ENCODE data around the gene MS4A10. TPM values are rescaled to one million over a fixed set of nuclear protein-coding genes. Genes with fewer than 3 reads are reported as not detected.

Gene MS4A10
- total RNA-seq, 2 experiments from 2014 or later = not detected

DNA sequence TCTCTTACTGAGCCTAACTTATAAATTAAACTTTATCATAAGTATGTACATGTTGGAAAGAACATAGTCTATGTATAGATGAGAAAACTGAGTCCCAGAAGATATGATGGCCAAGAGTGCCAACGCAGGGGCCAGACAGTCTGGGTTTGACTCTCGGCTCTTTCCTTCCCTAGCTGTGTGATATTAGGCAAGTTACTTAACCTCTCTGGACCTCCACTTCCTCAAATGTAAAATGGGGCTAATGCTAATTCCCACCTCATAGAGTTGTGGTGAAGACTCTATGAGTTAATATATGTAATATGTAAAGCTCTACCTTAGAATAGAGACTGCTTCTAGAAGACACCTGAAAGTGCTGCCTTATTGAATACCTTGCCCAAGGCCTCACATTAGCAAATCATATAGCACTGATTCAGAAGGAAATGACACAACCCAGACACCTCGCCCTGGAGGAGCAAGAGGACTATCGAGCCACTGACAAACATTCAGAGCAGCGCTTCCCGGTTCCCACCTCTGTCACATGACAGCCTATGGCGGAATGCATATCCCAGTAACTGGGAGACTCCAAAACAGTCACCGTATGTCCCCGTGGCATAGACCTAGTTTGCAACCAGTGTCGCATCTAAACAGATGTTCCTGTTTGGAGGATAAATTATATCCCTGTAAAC, 45.5 kb downstream of the MS4A10 start:
- Mint-ChIP-seq H3K4me1 (ENCODE audit: low read depth) (peaks cover 2% of the 10 kb centered on the region), H3K4me3 (no peak overlapping the region), H3K27me3 (peaks cover 1% of the 10 kb centered on the region), H3K27ac (no peak overlapping the region), H3K9me3 (no peaks in the 10 kb centered on the region), H3K36me3 (ENCODE audit: low read depth) (no peaks in the 10 kb centered on the region)
- ATAC-seq (peak; percentile 28), DNase-seq (no peak)
- ChIA-PET POLR2A (interaction anchor here (0.7 to 1.8 kb wide), 4 partner anchors 10 to 74 kb away, joined by 3 to 4 read pairs (median 3); no protein-coding TSS in a partner anchor), CTCF (interaction anchor here (0.8 to 5.2 kb wide), 45 partner anchors 10 to 565 kb away, joined by 3 to 153 read pairs (median 5); partner anchors contain the start of genes CCDC86, PRPF19, PTGDR2 and TMEM109)
- TF ChIP-seq, protein P1, sequence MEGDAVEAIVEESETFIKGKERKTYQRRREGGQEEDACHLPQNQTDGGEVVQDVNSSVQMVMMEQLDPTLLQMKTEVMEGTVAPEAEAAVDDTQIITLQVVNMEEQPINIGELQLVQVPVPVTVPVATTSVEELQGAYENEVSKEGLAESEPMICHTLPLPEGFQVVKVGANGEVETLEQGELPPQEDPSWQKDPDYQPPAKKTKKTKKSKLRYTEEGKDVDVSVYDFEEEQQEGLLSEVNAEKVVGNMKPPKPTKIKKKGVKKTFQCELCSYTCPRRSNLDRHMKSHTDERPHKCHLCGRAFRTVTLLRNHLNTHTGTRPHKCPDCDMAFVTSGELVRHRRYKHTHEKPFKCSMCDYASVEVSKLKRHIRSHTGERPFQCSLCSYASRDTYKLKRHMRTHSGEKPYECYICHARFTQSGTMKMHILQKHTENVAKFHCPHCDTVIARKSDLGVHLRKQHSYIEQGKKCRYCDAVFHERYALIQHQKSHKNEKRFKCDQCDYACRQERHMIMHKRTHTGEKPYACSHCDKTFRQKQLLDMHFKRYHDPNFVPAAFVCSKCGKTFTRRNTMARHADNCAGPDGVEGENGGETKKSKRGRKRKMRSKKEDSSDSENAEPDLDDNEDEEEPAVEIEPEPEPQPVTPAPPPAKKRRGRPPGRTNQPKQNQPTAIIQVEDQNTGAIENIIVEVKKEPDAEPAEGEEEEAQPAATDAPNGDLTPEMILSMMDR (IDR thresholded peaks at IDR 0.05) = no peak
- intact Hi-C loops (cut with micrococcal nuclease) = loop anchor here (1.0 to 2.0 kb wide), 2 partner anchors 57 to 356 kb away; no protein-coding TSS in a partner anchor

- H3K36me3 Mint-ChIP-seq (ENCODE audit: low read depth) = no peaks in the 10 kb centered on the region
Measured at GRCh38 chr11:60831143-60831500, 46.0 kb downstream of the MS4A10 start.

GRCh38 chr11:60831501-60832079, 46.5 kb downstream of the MS4A10 start:
- peaks cover 1% of the 10 kb centered on the region for H3K27me3 Mint-ChIP-seq
- DNase-seq = no peak
- no peak overlapping the region for H3K27ac Mint-ChIP-seq
- H3K36me3 Mint-ChIP-seq (ENCODE audit: low read depth) = no peaks in the 10 kb centered on the region
- no peak overlapping the region for H3K4me3 Mint-ChIP-seq
- no peaks in the 10 kb centered on the region for H3K9me3 Mint-ChIP-seq
- ChIA-PET POLR2A (interaction anchor here (0.7 to 1.8 kb wide), 5 partner anchors 11 to 73 kb away, joined by 3 to 4 read pairs (median 3); no protein-coding TSS in a partner anchor), CTCF (interaction anchor here (0.6 to 5.2 kb wide), 49 partner anchors 10 to 599 kb away, joined by 3 to 153 read pairs (median 5); partner anchors contain the start of genes CCDC86, PRPF19, PTGDR2 and TMEM109)
- ATAC-seq = no peak
- peaks cover 2% of the 10 kb centered on the region for H3K4me1 Mint-ChIP-seq (ENCODE audit: low read depth)
- TF ChIP-seq, protein P1 (IDR thresholded peaks at IDR 0.05) = no peak
- intact Hi-C loops (cut with micrococcal nuclease) = loop anchor here (1.0 to 2.0 kb wide), 2 partner anchors 56 to 355 kb away; no protein-coding TSS in a partner anchor

More at GRCh38 chr11:60831143-60831500, 46.0 kb downstream of the MS4A10 start:
- peaks cover 1% of the 10 kb centered on the region for H3K27me3 Mint-ChIP-seq
- peaks cover 2% of the 10 kb centered on the region for H3K4me1 Mint-ChIP-seq (ENCODE audit: low read depth)
- no peaks in the 10 kb centered on the region for H3K9me3 Mint-ChIP-seq
- DNase-seq (peak; percentile 90), ATAC-seq (peak; percentile 95)
- no peak overlapping the region for H3K4me3 Mint-ChIP-seq
- POLR2A ChIA-PET = interaction anchor here (0.7 to 1.8 kb wide), 4 partner anchors 11 to 73 kb away, joined by 3 to 4 read pairs (median 3); no protein-coding TSS in a partner anchor
- TF ChIP-seq, protein P1 (IDR thresholded peaks at IDR 0.05) = peak; percentile 91
- intact Hi-C loops (cut with micrococcal nuclease) = loop anchor here (1.0 to 2.0 kb wide), 2 partner anchors 56 to 356 kb away; no protein-coding TSS in a partner anchor
- CTCF ChIA-PET = interaction anchor here (0.6 to 5.2 kb wide), 48 partner anchors 10 to 599 kb away, joined by 3 to 153 read pairs (median 5); partner anchors contain the start of genes CCDC86, PRPF19, PTGDR2 and TMEM109
- H3K27ac Mint-ChIP-seq = no peak overlapping the region

DNA sequence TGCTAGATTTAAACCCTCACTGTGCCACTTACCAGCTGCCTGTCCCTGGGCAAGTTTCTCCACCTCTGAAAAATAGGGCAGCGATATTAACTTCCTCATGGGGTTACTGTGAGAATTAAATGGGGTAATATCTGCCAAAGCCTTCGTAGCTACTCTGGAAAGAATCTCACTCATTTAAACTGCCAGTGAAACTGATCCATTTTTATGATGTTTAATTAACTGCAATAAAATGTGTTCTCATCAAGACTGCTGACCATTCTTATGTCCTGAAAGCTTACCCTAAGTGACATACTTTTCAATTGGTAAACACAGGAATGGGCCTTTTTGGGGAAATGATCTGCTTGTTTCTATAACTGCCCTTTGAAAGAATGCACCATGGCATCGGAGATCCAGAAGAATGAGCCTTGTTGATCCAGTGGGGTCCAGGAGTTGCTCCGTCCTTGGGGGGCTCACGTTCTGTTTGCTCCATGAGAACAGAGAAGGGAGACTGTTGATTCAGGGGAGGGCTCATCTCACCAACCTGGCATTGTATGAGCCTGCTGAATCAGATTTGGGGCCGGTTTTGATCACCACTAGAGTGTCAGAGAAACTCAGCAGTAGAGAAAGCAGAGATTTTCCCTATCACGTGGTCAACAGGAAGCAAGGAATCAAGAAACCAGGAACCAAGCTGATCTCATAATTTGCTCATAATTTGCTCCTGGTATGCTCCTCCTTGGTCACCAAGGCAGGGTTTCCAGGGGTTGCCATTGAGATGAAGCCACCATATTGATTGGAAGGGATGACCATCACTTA, 49.8 kb downstream of the MS4A10 start:
- TF ChIP-seq, protein P1 (IDR thresholded peaks at IDR 0.05) = no peak
- DNase-seq = no peak
- intact Hi-C loops (cut with micrococcal nuclease) = no loop called here
- ChIA-PET POLR2A (interaction anchor here (0.8 kb wide), 1 partner anchor 77 kb away, joined by 3 read pairs; no protein-coding TSS in a partner anchor), CTCF (interaction anchor here (1.1 kb wide), 1 partner anchor 52 kb away, joined by 3 read pairs; no protein-coding TSS in a partner anchor)
- Mint-ChIP-seq H3K36me3 (ENCODE audit: low read depth) (no peaks in the 10 kb centered on the region), H3K4me3 (no peak overlapping the region), H3K27ac (no peak overlapping the region), H3K9me3 (no peaks in the 10 kb centered on the region), H3K4me1 (ENCODE audit: low read depth) (peaks cover 5% of the 10 kb centered on the region), H3K27me3 (peaks cover 1% of the 10 kb centered on the region)
- no peak for ATAC-seq

Data from activated CD8-positive, alpha-beta T cell treated with anti-CD3 and anti-CD28 coated beads for 36 hours (primary cell).